ENCODE results near the gene GPBAR1. TPM values are rescaled to one million over a fixed set of nuclear protein-coding genes. Genes with fewer than 3 reads are reported as not detected.

The GPBAR1 gene
- total RNA-seq, 4 donors from 2014 or later = 10.9 to 28.1 (median 16.8) TPM

DNA sequence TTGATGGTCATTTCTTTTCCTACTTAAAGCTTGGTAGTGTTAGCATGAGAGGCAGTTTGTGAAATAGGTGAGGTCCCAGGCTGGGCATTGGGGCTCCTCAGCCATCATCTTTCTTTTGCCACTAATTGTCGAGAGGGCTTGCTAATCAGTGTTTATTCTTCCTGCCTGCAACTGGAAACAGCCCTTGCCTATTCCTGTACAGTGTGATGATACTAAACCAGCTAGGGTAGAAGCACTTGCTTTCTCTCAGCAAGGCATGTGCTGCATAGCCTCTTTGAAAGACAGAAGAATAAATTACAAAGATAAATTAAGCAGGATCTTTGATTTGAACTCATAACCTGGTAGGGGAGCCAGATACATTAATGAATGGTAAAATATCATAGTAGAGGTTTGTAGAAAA lies 16.6 kb upstream of the GPBAR1 start:
- TF ChIP-seq, protein P1, sequence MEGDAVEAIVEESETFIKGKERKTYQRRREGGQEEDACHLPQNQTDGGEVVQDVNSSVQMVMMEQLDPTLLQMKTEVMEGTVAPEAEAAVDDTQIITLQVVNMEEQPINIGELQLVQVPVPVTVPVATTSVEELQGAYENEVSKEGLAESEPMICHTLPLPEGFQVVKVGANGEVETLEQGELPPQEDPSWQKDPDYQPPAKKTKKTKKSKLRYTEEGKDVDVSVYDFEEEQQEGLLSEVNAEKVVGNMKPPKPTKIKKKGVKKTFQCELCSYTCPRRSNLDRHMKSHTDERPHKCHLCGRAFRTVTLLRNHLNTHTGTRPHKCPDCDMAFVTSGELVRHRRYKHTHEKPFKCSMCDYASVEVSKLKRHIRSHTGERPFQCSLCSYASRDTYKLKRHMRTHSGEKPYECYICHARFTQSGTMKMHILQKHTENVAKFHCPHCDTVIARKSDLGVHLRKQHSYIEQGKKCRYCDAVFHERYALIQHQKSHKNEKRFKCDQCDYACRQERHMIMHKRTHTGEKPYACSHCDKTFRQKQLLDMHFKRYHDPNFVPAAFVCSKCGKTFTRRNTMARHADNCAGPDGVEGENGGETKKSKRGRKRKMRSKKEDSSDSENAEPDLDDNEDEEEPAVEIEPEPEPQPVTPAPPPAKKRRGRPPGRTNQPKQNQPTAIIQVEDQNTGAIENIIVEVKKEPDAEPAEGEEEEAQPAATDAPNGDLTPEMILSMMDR (IDR thresholded peaks at IDR 0.05; ENCODE audit: low read depth) = no peak

DNA sequence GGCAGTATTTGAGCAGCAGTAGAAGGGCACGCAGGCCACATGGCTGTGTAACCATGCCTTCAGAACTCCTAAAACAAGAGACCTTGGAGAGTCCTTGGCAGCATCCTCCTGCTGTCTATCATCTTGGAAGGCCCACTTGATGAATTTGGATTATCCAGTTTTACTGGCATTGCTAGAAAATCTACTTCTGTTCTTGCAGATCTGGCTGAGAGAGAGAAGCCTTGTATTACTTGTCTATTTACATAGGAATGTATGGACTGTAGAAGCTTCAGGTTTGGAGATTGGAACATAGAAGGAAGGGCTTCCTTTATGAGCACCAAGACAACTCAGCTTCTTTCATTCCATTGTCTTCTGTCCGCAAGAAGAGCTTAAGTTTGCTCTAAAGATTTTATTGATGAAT lies 16.1 kb upstream of the GPBAR1 start:
- TF ChIP-seq, protein P1 (IDR thresholded peaks at IDR 0.05; ENCODE audit: low read depth) = no peak

DNA sequence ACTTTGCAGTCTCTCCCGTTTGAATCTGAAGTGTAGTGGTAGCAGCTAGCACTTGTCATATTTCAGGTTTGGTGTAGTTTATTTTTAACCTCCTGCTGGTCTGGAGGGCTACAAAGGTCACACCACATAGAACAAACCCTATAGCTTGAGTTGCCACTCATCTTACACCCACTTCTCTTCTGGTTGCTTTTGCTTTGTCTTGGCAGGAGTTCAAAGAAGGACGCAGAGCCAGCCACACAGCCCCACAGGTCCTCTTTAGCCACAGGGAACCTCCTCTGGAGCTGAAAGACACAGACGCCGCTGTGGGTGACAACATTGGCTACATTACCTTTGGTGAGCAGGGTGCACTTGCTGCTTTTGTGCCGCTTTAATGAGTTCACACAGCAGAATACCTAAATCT lies 15.6 kb upstream of the GPBAR1 start:
- TF ChIP-seq, protein P1 (IDR thresholded peaks at IDR 0.05; ENCODE audit: low read depth) = no peak

DNA sequence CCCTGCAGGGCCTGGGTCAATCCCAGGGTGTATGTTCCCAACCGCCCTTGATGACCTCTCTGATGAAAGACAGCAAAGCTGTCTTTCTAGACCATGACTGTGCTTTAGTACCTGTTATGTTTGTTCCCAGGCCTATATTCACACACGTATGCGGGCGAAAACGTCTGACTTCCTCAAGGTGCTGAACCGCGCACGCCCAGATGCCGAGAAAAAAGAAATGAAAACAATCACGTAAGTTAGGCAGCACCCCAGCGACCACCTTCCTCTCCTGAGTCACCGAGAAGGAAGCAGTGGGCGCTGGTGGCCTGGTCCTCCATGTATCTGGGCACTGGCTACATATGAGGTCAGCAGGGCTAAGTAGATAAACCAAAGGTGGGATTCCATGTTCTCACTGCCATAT lies 11.1 kb upstream of the GPBAR1 start:
- TF ChIP-seq, protein P1 (IDR thresholded peaks at IDR 0.05; ENCODE audit: low read depth) = no peak

DNA sequence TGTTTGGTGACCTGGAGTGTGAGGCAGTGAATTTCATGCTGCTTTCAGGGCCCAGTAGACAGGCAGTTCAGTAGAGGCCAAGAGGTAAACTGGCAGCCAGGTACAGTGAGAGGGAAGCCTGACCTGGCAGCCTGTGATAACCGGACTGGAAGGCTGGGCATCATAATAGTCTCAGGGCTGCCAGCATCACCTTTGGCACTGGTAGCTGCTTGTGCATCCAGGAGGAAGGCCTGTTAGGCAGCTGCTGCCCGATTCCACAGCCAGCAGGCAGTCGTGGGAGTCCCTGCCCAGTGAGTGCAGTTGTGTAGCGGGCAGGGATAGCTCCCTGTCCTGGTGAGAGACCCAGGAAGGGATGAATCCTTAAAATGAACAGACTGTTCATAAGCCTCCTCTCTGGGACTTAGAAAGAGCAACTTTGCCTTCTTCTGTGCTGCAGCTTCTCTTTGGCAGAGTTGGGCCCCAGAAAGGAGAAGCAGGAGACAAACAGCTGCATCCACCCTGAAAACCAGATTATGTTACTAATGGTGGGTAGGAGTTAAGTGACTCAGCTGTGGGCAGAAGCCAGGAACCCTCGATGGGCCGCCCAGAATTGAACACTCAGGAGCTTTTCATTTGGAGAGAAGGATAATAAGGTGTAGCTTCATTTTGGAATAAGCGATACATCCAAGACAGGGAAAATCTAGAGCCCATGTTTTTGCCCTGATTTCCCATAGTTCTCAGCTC lies 8.1 kb upstream of the GPBAR1 start:
- TF ChIP-seq, protein P1 (IDR thresholded peaks at IDR 0.05; ENCODE audit: low read depth) = no peak

DNA sequence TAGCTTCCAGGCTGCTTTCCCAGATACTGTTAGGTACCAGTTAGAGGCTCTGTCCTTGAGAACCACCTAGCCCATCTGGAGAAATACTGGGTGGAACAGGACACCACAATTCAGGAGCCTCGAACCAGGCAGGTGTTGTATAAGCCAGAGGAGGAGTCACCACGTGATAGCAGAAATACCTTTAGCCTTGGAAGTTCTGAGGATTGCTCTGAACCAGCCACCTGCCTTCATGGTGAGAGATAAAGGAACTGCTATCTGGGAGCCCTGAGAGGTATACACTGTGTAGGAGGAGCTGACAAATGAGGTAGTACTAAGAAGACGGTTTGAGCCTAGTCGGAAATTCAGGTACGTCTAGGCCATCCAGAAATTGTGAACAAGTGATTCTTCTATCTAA lies 7.6 kb upstream of the GPBAR1 start:
- TF ChIP-seq, protein P1 (IDR thresholded peaks at IDR 0.05; ENCODE audit: low read depth) = no peak

DNA sequence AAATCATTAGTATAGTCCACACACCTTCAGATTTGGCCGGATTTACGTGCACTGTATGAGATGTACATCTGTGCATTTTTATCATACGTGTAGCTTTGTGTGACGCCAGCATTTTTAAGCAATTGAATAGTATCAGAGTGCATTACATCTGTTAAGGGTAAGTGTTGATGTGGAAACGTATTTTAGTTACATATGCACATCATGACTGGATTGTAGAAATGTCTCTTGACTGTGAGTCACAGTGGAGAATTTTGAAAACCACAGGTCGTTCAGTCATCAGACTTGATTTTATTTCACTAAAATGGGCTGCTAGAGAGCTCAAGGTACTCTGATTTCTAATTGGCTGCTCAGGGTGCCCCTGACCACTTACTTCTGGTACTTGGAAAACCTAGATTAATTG lies 5.4 kb upstream of the GPBAR1 start:
- TF ChIP-seq, protein P1 (IDR thresholded peaks at IDR 0.05; ENCODE audit: low read depth) = no peak
